Hematopoietic multipotent progenitor cell treated with erythropoietin and hydrocortisone succinate and interleukin-3 and kit ligand, for 8 days (in vitro differentiated cells): Measurements from ENCODE around the gene FGF12.

Source experiments
- DNase-seq: peaks from one replicate; pipeline ENCODE4 v3.0.0-alpha.2; 2015

Gene FGF12

DNA sequence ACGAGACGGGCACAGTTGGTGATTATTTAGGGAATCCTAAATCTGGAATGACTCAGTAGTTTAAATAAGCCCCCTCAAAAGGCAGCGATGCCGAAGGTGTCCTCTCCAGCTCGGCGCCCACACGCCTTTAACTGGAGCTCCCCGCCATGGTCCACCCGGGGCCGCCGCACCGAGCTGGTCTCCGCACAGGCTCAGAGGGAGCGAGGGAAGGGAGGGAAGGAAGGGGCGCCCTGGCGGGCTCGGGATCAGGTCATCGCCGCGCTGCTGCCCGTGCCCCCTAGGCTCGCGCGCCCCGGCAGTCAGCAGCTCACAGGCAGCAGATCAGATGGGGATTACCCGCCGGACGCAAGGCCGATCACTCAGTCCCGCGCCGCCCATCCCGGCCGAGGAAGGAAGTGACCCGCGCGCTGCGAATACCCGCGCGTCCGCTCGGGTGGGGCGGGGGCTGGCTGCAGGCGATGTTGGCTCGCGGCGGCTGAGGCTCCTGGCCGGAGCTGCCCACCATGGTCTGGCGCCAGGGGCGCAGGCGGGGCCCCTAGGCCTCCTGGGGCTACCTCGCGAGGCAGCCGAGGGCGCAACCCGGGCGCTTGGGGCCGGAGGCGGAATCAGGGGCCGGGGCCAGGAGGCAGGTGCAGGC lies 318.0 kb downstream of the FGF12 start:
- DNase-seq, result no peak

DNA sequence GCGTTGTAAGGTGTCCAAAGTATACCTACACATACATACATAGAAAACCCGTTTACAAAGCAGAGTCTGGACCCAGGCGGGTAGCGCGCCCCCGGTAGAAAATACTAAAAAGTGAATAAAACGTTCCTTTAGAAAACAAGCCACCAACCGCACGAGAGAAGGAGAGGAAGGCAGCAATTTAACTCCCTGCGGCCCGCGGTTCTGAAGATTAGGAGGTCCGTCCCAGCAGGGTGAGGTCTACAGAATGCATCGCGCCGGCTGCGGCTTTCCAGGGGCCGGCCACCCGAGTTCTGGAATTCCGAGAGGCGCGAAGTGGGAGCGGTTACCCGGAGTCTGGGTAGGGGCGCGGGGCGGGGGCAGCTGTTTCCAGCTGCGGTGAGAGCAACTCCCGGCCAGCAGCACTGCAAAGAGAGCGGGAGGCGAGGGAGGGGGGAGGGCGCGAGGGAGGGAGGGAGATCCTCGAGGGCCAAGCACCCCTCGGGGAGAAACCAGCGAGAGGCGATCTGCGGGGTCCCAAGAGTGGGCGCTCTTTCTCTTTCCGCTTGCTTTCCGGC lies 318.6 kb downstream of the FGF12 start:
- no peak for DNase-seq

DNA sequence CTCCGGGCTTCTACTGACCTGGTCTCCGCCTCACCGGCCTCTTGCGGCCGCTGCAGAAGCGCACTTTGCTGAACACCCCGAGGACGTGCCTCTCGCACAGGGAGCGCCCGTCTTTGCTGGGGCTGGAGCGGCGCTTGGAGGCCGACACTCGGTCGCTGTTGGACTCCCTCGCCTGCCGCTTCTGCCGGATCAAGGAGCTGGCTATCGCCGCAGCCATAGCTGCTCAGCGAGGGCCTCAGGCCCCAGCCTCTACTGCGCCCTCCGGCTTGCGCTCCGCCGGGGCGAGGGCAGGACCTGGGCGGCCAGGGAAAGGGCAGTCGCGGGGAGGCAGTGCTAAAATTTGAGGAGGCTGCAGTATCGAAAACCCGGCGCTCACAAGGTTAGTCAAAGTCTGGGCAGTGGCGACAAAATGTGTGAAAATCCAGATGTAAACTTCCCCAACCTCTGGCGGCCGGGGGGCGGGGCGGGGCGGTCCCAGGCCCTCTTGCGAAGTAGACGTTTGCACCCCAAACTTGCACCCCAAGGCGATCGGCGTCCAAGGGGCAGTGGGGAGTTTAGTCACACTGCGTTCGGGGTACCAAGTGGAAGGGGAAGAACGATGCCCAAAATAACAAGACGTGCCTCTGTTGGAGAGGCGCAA lies 319.2 kb downstream of the FGF12 start:
- DNase-seq, result no peak

GRCh38 chr3:192399767-192400166 lies 327.6 kb downstream of the FGF12 start:
- no peak for DNase-seq

DNA sequence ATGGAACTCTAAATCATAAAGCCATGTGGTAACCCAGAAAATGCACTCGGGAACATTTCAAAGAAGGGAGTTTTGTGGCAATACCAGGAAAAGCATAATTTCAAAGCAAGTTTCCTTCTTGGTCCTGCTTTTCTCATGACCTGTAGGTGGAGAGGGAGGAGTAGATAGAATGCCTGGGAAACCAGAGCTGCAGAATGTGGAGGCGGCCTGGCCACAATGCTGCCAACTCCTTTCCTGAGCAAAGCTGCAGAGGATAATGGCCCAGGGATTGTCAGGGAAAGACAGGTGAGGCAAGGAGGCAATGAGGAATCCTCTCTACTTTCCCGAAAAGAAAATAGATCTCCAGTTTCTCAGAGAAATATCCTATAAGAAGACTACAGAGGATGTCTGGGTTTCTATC lies 330.3 kb downstream of the FGF12 start:
- DNase-seq, result no peak

GRCh38 chr3:192395506-192395905 lies 331.8 kb downstream of the FGF12 start:
- no peak for DNase-seq

- DNase-seq, result no peak
Observed at GRCh38 chr3:192392986-192393385, 334.4 kb downstream of the FGF12 start.

DNA sequence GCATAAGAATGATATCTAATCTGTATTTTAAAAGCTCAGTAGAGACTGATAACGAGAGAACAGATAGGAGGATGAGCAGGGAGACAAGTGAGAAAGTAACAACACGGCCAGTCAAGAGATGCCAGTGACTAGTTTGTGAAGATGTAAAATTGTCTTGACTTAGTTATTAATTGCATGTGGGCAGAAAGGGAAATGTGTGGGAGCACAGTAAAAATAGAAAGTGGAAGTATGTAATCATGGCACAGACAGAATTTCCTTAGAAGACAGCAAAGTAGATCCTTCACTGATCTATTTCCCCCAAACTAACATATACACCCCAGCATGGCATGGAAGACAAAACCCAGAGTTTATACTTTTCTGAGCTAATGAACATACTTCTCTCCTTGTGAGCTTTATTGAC lies 344.5 kb downstream of the FGF12 start:
- no peak for DNase-seq

DNA sequence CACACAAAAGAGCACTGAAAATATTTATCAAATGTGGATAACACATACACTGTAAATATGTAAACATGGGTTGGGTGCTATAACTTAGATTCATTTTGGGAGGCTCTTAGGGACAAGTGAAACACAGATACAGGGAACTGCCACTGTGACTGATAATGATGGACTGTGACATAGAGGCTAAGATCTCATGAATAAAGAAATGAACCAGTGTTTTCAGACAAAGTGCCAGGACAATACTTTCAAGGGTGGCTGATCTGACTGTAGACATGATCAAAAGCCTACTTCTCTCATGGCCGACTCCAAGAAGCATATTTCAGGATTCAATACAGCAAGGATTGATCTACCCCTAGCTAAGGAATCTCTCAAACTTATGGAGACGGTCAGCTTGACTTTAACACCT lies 353.8 kb downstream of the FGF12 start:
- DNase-seq, result no peak

GRCh38 chr3:192373032-192373431 lies 354.3 kb downstream of the FGF12 start:
- DNase-seq, result no peak

GRCh38 chr3:192372616-192373015 lies 354.7 kb downstream of the FGF12 start:
- DNase-seq, result no peak

- no peak for DNase-seq
Observed at GRCh38 chr3:192371870-192372400, 355.4 kb downstream of the FGF12 start.

GRCh38 chr3:192367616-192368015 lies 359.7 kb downstream of the FGF12 start:
- DNase-seq, result no peak

GRCh38 chr3:192366916-192367315 lies 360.4 kb downstream of the FGF12 start:
- no peak for DNase-seq

- no peak for DNase-seq
Observed at GRCh38 chr3:192365571-192365970, 361.8 kb downstream of the FGF12 start.

DNA sequence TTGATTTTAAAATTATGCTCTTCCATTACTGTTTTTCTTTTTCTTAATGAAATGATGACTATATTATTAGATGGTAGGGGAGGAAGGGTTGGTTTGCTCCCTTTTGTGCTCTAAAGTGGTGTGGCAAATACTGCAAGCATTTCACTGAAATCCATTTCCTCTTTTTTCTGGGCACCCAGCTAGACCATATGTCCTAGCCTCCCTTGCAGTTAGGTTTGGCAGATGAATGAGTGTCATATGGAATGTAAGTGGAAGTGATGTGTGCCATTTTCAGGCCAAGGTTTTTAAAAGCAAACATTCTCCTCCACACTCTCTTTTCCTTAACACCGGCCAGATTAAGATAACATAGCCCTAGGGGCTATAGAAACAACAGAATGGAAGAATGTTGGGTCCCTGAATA lies 363.0 kb downstream of the FGF12 start:
- no peak for DNase-seq

DNA sequence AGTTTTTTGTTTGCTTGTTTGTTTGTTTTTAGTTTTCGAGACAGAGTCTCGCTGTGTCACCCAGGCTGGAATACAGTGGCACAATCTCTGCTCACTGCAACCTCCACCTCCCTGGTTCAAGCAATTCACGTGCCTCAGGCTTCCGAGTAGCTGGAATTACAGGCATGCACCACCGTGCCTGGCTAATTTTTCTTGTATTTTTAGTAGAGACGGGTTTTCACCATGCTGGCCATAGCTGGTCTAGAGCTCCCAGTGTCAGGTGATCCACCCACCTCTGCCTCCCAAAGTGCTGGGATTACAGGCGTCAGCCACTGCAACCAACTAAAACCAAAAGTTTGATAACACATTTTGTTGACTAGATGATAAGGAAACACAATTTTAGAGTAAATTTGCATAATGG lies 372.7 kb downstream of the FGF12 start:
- DNase-seq, result no peak

GRCh38 chr3:192352142-192352541 lies 375.2 kb downstream of the FGF12 start:
- DNase-seq, result no peak

- no peak for DNase-seq
Observed at GRCh38 chr3:192351441-192351840, 375.9 kb downstream of the FGF12 start.

DNA sequence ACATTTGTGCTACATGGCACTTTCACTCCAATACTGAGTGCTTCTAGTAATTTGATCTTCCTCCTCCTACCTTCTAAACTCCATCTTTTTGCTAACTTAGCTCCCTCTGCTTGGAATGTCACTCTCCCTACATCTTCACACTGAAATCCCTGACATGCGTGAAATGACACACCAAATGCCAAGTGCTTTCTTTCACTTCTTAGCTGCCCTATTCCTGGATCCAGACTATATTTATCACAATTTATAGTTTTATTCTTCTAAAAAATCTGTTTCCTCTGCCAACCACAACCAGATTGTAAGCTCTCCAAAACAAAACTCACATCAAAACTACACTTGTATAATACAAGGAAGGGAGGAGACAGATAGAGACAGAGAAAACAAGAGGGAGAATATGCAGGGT lies 387.3 kb downstream of the FGF12 start:
- no peak for DNase-seq

GRCh38 chr3:192339214-192339613 lies 388.1 kb downstream of the FGF12 start:
- DNase-seq, result no peak

DNA sequence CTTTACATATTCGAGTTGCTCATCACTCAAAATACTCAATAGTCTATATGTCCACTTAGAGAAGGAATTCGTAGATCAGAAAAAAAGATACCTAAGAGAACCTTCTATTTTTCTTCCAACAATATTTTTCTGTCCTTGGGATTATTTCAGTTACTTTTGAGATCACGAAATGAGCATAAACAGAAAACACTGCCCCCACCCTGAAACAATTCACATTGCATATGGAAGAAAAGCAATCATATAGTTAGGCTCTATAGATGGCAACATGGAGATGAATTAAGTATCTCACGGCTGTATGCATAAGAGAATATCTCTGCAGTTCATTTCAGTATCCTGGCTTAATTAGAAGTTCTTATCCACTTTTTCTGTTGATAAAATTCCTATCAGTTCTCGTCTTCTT lies 391.1 kb downstream of the FGF12 start:
- DNase-seq, result no peak

- no peak for DNase-seq
Observed at GRCh38 chr3:192332386-192333291, 394.7 kb downstream of the FGF12 start.
